Activated CD8-positive, alpha-beta memory T cell treated with anti-CD3 and anti-CD28 coated beads for 48 hours (primary cell): Measurements from ENCODE around the gene PPP3R1.
"Not testable (repeated sequence)": the region's sequence is repeated elsewhere in the genome, so short reads cannot be mapped to it uniquely, and the experiment has no call there.

Experiments used
- DNase-seq, 3 experiments: peaks; one replicate each; pipeline ENCODE4 v3.0.0-alpha.2; 2020; ENCODE audit warnings: low read depth in 2 of 3, low spot score in 2 of 3

The PPP3R1 gene

DNA sequence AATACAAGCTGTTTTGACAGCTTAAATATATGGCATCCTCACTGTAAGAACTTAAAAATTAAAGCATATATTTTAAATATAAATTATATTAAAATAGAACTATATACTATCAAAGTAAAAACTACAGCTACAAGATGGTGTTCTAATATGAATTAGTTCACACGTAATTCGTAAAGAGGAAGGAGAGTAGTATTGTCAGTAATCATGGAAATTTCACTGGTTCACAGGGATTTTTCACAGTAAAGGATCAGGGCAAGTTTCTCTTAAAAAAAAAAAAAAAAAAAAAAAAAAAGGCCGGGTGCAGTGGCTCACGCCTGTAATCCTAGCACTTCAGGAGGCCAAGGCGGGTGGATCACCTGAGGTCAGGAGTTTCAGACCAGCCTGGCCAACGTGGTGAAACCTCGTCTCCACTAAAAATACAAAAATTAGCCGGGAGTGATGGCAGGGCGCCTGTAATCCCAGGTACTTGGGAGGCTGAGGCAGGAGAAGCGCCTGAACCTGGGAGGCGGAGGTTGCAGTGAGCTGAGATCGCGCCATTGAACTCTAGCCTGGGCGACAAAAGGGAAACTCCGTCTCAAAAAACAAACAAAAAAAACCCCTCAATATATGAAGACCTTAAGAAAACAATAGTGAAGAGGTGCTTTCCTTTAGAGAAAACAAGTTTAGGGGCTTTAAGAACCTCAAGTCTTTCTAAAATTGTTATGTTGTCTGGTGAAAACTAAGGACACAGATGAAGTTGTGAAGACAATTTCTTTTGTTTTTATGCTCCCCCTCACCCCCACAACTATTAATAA is 62.1 kb downstream of the PPP3R1 start:
- no peak for DNase-seq

DNA sequence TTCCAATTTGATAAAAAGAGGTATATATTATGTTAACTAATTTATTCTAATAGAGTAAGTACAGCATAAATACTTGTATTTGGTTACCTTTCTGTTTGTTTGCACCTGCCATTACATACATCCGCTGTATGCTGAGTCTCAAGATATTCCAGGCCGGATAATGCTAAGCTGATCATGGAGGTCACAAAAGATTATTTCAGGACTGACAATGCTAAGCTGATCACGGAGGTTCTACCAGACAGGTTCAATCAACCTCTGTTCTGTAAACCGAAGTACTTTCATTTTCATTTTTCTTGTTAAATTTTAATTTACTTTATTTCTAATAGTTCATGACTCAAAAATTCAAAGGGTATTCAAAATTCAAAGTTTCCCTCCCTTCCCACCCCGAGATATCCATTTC is 63.5 kb downstream of the PPP3R1 start:
- no peak for DNase-seq

DNA sequence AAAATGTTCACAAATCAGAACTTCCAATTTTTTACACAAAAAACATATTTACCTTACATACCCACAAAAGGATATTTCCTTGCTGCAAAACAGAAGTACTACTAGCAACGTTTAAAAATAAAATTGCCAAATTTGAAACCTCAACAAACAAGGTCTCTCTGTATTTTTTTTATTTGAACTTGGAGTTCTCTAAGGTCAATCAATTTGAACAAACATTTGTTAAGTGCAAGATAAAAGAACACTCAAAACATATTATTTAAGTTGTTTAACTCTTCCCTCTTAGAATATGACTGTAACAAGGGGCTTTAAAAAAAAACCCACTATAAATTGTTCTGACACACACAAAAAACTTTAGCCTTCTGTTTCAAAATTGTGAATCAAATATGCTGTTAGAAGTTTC is 65.0 kb downstream of the PPP3R1 start:
- DNase-seq: no peak

DNA sequence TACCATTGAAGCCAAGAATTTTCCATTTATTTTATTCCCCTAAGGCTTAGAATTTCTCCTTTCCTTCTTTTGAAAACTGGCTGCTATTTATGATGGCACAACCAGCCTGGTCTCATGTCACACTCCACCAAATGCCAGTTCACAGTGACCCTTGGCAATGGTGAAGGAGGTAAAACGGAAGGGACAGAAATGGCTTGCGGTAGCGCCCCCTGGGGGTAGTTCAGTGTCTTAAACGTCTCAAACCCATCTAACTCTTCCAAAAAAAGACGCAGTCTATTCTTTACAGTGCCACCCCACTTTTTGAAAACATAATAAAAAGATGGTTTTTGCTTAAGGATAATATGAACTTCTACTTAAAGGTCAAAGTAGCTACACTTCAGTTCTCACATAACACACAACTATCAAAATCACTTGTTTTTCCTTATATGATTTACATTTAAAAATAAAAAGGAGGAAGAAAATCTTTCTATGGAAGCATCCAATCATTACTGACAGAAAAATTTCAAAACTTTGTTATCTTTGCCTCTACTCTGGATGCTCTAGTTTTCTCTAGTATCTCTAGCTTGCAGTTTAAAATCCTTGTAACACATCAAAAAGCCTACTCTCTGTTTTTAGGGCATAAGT is 66.7 kb downstream of the PPP3R1 start:
- peak in 1 of 3 experiments; percentile 38 for DNase-seq

DNA sequence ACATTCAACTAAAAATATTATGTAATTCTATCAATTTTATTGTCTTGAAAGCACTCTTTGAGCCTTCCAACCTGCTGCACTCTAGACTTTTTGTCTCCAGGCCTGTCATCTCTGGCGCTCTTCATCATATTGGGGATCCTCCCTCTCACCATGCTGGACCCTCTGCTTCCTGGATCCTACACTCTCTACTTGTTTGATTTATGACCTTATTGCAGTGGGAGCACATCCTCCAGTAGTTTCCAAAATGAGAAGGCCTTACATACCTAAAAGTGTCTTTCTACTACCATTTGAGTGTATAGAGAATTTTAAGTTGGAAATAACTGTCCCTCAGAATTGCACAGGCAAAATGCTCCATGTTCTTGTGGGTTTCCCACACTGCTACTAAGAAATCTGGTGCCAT is 69.4 kb downstream of the PPP3R1 start:
- DNase-seq: no peak

DNA sequence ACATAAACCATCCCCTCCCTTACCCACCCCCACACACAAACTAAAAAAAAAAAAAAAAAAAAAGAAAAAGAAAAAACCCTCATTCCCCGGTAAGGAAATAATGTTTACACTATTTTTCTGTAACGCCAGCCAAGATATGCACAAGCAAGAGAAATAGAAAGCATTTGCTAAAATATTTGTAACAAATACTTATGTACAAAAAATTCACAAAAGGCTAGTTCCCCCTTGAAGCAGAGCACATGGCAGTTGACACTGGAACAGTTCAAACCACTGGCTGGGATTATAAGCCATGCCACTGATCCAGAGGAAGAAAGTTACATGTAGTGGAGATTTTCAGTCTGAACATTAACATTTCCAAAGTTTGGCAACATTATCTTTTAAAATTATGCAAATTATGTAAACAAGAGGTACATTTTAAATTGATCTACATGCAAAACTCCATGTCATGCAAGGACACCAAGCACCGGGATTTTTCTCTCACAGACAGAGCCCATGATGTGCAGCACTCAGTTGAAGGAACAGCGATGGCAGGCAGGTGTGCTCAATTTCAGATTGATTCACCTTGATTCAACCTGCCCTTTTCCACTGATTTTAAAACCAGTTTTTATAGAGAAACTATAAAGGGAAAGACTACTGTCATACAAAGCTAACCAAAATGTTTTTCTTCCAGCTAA is 73.2 kb downstream of the PPP3R1 start:
- DNase-seq: no peak

DNA sequence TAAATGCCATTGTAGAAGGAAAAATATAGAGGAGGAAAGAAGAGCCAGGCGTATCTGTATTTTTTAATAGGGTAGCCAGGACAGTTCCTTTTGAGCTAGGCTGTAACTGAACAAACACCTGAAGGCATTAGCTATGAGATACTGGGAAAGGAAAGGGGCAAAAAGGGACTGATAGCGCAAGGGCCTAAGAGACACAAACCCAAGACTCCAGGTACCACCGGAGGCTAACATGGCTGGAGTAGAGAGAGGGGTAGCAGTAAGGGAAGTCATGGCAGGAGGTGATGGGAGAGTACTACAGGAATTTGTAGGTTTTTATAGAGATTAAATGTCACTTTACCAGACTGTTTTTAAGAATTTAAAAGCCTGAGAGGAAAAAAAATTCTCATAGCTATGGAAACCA is 73.9 kb downstream of the PPP3R1 start:
- DNase-seq: no peak

DNA sequence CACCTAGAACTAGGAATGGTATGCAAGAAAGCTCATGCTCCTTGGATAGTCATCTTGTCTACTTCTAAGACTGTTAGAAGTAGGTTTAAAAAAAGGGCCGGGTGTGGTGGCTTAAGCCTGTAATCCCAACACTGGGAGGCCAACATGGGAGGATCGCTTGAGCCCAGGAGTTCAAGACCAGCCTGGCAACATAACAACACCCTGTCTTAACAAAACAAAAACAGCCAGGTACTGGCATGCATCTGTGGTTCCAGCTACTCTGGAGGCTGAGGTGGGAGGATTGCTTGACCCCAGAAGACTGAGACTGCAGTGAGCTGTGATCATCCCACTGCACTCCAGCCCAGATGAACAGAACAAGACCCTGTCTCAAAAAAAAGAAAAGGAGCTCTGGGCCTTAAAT is 74.8 kb downstream of the PPP3R1 start:
- DNase-seq: no peak

DNA sequence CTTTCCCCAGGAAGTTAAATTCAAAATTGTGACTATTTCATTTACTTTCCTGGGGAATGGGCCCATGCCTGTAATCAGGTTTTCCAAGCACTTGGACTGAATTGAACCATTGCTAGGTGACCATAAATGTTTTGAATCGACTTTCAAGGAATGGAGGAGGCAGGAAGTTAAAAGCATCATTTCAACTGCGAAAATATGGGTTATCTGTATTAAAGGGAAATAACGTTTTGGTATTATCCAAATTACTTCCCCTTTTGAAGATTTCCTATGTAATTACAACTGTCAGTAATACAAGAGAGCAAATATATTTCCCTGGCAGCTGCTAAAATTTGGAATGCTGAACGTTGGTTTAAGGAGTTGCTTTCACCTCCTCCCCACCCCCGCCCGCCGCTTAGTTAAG is 75.7 kb downstream of the PPP3R1 start:
- DNase-seq: no peak

DNA sequence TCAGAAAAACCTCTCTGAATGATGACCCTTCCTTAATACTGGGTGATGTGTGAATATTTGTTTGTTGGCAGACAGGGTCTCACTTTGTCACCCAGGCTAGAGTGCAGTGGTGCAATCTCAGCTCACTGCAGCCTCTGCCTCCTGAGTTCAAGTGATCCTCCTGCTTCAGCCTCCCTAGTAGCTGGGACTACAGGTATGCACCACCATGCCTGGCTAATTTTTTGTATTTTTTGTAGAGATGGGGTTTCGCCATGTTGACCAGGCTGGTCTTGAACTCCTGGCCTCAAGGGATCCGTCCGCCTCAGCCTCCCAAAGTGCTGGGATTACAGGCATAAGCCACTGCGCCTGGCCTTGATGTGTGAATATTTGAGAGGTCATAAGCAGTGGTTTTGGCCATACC is 77.1 kb downstream of the PPP3R1 start:
- not testable (repeated sequence) for DNase-seq

DNA sequence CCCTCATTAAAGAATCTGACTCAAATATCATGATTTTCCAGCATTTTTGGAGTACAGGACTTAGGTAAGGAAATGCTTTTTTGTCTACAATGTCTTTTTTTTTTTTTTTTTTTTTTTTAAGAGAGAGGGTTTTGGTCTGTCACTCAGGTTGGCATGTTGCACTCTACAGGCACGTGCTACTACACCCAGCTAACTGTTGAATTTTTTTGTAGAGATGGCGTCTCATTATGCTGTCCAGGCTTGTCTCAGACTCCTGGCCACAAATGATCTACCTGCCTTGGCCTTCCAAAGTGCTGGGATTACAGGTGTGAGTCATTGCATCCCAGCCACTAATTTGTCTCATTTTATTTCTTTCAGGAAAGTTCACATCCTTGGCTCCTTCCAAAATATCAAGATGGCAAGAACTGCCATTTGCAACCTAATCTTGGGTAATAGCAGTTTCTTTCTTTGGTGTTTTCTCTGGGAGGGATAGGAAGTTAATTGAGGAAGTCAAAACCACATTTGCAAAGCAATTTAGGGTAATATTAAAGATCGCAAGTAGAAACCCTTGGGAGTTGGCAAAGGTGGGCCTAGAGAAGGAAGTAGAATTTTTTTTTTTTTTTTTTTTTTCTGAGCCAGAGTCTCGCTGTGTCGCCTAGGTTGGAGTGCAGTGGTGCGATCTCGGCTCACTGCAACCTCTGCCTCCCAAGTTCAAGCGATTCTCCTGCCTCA is 79.2 kb downstream of the PPP3R1 start:
- no peak for DNase-seq

DNA sequence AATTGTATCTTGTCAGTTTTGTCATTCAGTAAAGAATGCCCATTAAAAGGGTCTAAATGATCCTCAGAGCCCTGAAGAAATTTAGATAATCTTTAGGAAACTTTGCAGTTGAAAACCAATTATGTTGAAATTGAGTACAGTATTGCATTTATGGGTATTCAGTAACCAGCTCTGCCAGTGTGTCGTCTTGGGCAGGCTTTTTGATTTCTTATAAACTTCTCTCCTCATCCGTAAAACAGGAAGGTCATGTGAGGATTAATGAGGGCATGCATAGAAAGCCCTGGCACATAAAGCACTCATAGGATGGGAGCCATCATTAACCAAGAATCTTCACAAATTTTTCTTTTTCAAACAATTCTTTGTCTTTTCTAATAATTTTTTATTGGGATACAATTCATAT is 79.8 kb downstream of the PPP3R1 start:
- DNase-seq: no peak

DNA sequence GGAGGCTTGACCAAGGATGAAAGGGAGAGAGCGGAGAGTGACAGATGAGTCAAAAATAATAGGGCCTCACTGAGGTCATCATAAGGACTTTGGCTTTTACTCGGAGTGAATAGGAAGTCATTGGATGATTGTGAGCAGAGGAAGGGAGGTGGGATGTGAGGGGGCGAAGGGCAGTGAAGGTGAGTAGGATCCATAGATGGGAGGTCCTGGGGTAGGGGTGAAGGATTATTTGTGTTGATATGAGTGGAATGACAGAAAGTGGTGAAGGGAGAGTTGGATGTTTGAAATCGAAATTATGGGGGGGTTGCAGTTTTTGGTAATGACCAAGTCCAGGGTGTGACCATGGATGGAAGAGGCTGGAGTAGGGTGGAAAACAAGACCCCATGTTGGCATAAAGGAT is 80.6 kb downstream of the PPP3R1 start:
- no peak for DNase-seq

DNA sequence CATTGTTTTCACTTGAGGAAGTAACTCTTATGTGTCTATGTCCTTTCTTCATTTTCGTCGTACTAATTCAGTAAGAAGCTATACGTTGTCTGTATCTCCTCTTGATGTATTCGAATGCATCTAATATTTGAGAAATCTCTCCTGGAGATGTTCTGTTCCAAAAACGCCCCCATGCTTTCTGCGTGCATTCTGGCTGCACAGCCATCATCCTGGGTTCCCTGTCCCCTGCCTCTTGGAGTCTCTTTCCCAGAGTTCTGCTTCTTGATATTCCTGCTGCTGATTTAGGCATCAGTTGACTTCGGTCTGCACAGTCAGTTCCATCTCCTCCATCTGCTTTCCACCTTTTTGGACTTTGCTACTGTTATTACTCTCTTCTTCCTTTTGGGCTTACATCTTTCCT is 81.2 kb downstream of the PPP3R1 start:
- no peak for DNase-seq

DNA sequence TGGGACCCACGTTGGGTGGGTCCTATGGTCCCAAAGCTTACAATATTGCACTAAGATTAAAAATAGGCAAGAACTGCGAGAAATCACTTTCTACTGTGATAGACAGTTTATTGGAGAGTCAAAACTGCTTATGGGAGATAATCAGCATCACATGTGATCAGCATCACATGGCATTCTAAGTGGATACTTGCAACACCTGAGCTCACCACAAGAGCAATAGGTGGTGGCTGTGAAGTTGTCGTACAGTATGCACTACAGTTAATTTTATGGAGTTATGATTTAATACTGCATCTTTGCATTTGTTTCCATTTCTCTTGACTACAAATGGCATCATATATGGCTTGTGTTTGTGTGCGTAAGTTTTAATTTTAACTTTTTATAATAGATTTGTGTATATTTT is 83.0 kb downstream of the PPP3R1 start:
- DNase-seq: no peak

DNA sequence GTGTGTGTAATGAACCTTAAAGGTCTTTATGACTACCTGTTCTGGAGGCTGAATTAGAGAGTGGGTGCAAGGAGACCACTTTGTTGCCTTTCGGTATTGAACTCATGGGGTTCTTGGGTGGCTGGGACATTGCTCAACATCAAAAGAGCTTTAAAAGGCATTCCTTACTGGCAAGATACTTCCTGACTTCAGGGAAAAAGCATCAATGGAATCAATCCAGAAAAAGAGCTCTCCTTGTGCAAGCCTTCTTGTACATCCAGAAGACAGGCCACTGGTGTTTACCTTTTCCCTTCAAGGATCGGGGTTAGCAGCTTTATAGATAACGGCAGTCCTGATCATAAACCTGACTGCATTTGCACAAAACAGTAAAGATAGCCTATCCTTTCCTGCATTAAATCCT is 85.1 kb downstream of the PPP3R1 start:
- no peak for DNase-seq

DNA sequence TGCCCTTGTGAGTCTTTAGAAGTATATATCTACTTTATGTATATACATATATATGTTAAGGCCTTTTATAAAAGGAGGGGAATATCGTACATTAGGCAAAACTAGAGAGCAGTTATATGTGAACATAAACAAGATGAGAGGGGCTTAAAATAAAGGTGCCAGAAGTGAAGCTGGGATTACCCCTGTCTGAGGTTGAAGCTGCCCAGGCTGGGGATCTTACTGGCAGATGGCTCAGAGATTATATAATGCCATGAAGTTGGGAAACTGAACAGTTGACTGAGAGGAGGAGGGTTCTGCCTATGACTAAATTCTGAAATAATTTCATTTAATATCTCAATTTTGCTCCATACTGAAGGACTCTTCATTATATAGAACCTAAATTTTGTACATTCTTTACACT is 88.7 kb downstream of the PPP3R1 start:
- DNase-seq: no peak

DNA sequence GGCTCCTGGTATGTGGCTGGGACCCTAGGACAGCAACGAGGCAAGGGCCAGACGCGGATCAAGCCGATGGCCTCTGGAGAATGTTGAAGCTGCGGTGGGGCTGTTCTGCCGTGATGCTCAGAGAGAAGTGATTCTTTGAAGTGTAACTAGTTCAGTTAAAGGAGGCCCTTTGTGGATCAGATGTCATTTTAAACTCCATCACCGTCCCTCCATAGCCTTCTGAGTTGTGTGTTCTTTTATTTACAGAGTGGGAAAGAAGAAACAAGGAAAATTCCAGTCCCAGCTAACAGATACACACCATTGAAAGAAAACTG is 94.2 kb downstream of the PPP3R1 start:
- no peak for DNase-seq

DNA sequence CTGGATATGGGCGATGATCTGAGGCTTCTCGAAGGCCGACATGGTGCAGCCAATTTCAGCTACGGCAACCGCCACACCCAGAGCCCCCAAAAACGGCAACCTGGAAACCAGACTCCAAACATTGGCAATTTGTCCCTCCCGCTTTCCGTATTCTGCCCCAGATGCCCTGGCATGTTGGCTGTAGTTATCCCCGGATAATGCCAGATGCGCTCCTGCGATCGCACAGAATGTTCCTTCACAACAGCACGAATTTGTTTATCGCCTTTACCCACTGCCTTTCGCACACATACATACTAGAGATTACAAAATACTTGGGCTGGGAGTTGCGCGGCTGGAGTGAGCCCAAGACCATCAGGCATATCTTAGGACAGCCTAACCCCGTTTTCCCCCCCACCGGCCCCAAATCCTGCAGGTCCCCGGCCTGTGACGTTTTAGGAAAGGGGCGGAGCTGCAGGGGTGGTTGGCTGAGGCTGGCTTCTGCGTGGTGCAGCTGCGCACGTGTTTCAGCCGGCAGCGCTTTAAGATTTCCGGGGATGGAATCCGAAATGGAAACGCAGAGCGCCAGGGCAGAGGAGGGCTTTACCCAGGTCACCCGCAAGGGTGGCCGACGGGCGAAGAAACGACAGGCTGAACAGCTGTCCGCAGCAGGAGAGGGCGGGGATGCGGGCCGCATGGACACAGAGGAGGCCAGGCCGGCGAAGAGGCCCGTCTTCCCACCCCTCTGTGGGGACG is 94.8 kb downstream of the PPP3R1 start, which contains the start of gene PNO1:
PNO1 (plus strand) TSS at position 487 of the 732 bp plus-strand sequence; CDS start at position 534, 47 bp downstream.
- DNase-seq: peak; percentile 88 to 94 (median 94)

DNA sequence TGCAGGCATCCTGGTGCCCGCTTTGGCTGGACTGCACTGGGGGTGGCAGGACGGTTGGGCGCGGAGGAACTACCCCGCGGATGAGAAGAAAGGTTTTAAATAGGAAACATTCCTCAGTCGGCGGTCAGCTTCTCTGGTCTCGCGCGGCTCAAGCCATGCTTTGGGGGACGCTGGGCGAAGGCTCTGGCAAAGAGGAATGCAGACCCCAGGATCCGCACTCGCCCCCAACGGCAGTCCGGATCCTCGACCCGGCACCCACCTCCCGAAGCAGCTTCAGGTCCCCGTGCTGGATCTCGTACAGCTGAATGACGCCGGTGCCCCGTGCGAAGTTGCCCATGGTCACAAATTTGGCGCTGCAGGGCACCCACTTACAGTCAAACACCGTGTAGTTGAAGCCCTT is 95.3 kb downstream of the PPP3R1 start:
- DNase-seq: no peak

DNA sequence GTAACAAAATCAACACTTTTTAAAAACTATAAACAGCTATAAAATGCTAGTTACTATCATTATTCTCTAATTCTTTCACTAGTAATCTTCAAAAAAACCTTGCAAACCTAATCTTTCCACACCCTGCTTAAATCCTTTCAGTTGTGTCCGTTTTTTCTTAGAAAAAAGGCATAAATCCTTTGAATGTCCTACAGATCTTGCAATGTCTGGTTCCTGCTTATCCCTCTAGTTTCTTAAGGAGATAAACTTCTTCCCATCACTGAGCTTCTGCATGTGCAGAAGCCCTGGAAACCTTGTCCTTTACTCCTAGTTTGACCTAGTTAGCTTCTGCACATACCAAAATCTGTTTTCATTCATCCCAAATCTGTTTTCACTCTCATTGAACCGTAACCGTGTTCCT is 95.9 kb downstream of the PPP3R1 start:
- DNase-seq: no peak
